Epidermal melanocyte (primary cell): ENCODE measurements around the gene GFOD1.
"Not testable (repeated sequence)": the region's sequence is repeated elsewhere in the genome, so short reads cannot be mapped to it uniquely, and the experiment has no call there.

Experiments used
- DNase-seq: peaks from one replicate; pipeline ENCODE4 v3.0.0; 2011; ENCODE audit warnings: low spot score; ENCODE audit not compliant: insufficient read length

GFOD1 gene

DNA sequence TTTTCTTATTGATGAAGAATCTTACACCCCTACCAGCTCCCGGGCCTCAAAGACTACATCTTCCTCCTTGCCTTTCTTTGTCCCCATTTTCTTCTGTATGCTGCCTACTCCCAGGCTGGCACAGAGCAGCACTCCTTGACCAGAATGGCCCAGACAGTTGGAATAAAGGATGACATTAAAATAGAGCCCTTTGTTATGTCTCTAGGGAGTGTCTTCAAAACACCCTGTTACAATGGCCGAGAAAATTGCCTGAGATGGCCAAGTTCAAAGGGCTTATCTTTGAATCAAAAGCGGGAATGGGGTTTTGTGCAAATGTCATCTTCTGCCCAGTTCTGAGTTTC lies 80.1 kb downstream of the GFOD1 start:
- DNase-seq: no peak

DNA sequence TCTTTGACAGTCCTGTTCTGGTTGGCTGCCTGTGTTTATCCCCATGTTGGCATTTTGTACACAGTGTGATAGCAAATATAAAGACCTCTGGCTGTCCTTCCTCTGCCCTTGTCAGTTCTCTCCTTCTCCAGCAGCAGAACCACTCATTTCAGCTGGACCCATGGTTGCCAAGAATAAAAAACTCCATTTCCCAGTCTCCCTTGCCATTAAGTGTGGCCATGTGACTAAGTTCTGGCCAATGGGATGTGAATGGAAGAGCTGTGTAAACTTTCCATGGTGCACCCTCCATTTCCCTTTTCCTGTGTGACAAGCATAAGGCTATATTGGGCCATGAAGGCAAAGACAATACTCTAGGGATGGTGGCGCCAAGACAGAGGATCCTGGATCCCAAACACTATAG lies 80.6 kb downstream of the GFOD1 start:
- no peak for DNase-seq

DNA sequence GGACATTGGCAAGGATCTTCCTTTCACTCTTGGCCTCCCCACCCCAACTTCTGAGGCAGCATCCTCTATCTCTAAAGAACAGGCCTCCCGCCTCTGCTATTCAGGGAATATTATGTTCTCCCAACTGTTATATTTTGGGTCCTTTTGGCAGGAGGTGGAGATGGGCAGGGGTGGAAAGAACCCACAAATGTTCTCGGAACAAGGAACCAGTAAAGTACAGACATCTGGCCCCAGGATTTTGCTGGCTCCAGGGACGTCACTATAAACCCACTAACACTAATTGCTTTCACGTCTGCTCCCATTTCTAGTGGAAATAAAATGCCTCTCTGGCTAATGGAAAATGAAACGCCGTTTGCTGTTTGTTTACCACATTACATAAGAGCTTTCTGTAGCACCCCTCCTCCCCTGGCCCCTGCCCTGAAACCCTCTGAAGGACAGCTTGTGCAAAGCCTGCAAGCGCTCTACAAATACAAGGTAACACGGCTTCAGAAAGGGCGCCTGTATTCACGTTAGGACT lies 81.4 kb downstream of the GFOD1 start:
- no peak for DNase-seq

DNA sequence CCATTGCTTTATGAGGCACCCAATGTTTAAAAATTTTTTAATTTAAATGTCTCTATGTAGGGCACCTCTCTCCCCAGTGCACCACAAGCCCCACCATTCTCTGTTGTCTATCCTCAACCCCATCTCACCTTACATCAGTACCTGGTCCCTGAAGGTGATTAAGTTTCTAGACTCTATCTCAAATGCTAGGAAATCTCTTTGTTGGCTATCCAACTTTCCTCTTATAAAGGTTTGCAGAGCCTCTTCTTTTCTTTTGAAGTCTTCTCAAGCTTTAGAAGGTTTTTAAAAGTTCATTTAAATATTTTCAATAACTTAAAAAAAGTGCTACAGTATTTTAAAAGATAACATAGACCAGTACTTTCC lies 82.5 kb downstream of the GFOD1 start:
- DNase-seq: no peak

DNA sequence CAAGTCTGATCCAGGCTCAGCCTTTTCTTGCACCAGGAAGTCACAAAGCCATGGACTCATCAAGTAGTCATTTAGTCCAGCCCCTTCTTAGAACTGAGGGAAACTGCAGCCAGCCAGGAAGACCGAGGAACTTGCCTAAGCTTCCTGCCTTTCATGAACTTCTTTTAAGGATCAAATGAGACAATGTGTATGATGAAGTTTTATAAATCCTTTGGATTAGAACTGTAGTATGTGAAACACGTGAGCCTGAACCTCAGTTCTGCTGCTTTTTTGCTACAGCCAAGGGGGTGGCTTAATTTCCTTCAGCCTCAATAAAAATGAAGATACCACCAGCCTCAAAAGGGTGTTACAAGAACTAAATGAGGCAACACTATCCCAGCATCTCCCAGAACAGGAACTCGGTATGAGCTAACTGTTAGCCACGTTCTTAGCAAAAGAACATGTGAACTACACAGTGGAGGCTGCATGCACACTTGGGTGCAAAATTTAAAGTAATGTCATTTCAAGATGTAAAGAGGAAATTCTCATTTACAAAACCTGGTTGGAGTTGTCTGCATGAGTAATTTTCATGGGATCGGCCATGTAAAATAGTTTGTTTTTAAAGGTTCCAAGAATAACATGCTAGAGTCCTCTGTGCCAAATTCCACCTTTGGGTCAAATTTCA lies 83.0 kb downstream of the GFOD1 start:
- no peak for DNase-seq

DNA sequence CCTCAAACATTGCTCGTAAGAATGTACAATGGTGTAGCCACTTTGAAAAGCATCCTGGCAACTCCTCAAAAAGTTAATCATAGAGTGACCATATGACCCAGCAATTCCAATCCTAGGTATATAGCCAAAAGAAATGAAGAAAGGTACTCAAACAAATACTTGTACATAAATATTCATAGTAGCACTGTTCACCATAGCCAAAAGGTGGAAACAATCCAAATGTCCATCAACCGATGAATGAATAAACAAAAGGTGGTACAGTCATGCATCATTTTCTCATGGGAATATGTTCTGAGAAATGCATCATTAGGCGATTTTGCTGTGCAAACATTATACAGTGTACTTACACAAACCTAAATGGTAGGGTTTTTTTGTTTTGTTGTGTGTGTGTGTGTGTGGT lies 84.7 kb downstream of the GFOD1 start:
- DNase-seq: no peak

DNA sequence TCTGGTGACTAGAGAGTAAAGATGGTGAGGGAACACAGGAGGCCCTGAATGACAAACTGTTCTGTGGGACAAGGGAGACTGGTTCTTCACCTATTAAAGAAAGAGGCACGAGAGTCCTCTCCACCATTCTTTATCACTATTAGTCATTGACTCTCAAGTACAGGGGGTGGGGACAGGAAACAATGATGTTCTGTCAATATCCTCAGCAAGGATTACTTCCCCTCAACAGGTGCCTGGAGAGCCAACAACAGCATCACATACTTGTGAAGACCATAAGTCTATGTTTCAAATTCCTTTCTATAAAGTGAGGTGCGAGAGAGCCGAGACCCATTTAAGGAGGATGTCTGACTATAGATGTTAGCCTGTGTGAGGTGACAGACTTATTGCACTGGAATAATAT lies 86.6 kb downstream of the GFOD1 start:
- no peak for DNase-seq

DNA sequence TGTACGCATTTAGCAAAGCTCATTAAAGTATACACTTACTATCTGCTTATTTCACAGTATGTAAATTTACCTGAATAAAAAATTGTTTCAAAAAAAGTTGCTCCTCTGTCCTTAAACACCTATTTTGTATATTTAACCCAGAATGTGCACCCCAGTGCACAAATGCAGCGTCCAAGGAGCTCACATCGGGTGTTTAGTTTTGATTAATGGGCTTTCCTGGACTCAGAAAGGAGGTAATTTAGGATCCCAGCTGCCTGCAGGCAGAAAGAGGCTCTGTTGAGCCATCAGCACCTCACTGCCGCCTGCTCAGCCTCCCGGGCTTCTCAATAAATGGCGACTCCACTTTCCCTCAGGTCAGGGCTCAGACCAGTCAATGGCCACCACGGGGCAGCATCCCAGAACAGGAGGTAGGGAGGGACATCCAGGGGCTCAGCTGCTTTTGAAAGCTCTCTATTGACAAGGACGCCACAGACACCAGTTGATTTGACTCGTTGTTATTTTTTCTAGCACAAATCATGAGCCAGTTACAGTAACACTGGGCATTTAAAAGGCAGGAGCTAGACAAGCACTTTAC lies 88.9 kb downstream of the GFOD1 start:
- DNase-seq: no peak

DNA sequence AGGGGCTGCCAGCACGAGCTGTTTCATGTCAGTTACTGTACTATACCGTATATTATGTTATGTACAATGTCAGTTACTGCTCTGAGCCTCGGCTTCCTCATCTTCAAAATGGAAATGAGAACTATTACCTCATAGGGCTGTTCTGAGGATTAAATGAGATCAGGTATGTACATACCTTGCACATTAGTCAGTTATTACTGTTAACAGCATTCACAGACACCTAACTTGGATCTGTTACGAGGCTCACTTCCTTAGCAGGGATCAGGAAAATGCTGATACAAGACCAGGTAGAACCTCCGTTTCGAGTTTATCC lies 89.4 kb downstream of the GFOD1 start:
- DNase-seq: no peak

DNA sequence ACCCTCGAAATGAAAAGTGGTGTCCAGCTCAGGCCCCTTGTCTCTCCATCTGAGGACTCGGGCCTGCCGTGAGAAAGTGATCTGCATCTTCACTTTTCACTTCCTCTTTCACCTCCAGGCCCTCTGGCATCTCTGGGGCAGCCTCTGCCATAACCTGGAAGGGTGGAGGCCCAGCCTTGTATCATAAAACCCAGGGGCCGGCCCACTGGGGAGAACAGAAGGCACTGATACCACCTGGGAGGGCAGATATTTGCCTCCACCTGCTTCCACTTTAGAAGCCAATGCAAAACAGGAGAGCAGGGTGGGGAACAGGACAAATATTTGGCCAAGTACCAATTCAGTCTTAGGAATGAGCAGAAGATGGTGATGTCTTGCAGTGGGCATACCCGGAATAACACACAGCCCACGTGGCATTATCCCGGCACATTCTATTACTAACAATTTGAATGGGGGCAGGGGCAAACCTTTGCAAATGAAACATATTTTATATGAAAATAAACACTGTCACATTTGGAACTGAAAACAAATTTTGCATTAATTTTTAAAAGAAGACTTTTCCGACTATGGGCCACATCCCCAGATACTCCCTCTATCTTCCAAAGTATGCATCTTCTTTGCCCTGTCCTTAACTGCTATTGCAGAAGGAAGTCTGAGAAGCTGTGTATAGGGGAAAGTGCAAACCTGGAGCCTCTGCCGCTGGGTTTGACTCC lies 89.9 kb downstream of the GFOD1 start:
- DNase-seq: no peak

DNA sequence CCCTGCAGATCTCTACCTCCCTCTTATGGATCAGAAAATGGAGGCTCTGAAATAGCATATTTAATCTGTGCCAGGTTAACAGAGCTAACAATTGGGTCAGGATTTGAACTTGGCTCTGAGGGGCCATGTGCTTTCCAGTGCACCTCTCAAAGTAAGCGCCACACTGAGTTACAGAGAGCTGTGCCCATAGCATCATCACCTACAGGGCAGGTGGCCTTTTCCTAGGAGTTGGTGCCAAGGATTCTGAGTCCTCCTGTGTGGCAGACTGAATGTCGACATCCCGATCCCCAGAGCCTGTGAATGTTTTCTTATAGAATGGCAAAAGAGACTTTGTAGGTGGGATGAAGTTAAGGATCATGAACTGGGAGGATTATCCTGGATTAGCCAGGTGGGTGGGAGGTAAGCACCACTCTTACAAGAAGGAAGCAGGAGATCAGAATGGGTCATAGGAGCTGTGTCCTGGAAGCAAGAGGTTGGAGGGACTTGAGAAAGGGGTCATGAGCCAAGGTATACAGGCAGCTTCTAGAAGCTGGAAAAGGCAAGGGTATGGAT lies 91.1 kb downstream of the GFOD1 start:
- no peak for DNase-seq

DNA sequence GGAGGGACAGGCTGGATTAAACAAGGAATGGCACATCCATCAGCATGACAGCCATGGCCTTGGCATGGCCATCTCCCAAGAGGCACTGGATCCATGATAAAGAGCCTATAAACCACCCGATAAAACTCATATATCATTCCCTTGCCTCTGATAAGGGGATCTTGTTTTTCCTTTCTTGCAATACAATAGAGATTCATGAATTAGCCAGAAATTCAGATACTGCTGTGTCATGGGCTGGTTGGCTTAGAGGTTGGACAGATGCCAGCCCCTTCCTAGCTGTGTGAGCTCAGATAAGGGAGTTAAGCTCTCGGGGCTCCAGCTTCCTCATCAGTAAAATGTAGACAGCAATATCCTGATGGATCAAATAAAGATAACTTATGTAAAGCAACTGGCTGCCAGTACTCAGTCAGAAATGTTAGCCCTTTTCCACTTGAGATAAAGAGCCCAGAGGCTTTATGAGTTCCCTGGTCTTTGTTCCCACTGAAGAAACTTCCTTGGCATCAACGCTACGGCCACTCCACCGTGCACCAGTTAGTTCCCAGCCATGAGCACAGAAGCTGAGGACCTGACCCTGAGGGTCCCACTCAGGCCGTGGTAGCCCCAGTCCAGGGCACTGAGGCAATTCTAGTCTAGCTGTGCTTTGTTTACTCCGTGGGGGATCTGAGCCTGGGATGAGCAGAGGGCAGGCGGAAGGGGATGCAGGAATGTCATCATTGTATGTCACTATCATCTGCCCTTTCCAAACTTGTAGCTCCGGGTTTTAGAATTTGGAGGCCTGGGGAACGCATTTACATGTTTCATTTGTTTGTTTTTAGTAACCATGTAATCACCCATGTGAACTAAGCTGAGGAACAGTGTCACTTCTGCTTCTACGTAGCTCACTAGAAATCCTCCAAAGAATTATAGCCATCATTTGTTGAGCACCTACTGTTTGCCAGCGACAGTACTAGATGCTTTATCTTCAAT lies 91.8 kb downstream of the GFOD1 start:
- DNase-seq: no peak

DNA sequence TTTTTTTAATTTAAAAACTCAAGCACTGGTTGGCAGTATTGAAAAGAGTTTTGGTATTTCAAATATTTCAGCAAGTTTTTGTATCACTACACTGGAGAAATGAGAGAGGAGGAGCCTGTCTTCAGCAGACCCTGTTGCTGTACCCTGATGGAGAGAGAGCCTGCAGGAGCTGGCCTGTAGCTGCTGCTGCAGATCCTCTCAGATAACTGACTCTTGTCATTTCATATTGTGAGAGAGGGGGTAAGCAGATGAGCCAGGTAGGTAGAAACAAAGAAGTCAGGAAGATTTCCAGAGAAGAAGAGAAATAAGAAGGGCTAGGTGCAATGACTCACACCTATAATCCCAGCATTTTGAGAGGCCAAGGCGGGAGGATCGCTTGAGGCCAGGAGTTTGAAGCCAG lies 94.9 kb downstream of the GFOD1 start:
- DNase-seq: no peak

DNA sequence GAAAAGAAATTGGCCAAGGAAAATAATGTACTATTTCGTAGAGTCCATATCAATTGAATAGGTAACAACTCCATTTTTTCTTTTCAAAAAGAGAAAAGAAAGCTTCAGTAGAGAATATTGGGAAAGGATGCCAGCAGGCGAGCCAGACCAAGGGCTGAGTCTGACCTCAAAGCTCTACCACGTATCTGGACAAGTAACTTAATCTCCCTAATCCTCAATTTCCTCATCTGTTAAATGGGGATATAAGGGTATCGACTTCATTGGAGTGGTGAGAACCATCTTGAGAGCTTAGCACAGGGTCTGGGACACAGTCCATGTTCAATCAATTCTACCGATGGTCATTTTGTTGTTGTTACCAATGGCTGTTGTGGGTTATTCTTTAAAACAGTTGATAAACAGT lies 95.9 kb downstream of the GFOD1 start:
- DNase-seq: no peak

DNA sequence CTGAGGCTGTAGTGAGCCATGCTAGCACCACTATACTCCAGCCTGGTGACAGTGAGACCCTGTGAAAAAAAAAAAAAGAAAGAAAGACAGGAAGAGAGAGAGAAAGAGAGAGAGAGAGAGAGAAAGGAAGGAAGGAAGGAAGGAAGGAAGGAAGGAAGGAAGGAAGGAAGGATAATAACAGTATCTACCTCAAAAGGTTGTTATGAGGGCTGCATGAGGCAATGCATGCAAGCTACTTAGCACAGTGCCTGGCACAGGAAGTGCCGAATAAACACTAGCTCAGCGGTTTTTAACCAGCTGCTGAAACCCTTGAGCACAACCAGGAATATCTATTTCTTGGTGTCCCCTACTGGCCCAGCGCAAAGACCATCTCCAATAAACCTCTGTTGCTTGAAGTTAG lies 96.7 kb downstream of the GFOD1 start:
- DNase-seq: no peak

DNA sequence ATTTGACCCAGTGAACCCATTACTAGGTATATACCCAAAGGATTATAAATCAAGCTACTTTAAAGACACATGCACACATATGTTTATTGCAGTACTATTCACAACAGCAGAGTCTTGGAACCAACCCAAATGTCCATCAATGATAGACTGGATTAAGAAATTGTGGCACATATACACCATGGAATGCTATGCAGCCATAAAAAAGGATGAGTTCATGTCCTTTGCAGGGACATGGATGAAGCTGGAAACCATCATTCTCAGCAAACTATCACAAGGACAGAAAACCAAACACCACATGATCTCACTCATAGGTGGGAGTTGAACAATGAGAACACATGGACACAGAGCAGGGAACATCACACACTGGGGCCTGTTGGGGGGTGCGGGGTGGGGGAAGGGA lies 98.2 kb downstream of the GFOD1 start:
- DNase-seq: not testable (repeated sequence)

DNA sequence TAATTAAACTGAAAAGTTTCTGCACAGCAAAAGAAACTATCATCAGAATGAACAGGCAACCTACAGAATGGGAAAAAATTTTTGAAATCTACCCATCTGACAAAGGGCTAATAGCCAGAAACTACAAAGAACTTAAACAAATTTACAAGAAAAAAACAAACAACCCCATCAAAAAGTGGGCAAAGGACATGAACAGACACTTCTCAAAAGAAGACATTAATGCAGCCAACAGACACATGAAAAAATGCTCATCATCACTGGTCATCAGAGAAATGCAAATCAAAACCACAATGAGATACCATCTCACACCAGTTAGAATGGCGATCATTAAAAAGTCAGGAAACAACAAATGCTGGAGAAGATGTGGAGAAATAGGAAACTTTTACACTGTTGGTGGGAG lies 98.6 kb downstream of the GFOD1 start:
- not testable (repeated sequence) for DNase-seq

DNA sequence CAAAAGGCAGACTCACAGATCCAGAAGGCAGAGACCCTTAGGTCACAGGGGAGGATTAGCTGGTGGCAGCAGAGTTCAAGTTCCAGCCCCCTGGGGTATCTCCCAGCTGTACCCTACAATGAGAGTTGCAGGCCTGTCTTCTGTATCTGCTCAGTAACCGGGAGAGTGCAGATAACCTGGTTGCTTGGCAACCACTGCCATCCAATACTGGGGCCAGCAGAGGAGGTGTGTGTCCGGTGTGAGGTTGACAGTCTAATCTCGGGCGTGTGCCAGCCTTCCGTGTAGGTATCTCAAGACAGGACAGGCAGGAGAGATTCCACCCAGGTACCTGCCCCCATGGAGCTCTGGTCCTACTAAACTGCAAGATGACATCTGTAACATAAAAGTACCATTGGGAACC lies 102.4 kb downstream of the GFOD1 start:
- DNase-seq: no peak

DNA sequence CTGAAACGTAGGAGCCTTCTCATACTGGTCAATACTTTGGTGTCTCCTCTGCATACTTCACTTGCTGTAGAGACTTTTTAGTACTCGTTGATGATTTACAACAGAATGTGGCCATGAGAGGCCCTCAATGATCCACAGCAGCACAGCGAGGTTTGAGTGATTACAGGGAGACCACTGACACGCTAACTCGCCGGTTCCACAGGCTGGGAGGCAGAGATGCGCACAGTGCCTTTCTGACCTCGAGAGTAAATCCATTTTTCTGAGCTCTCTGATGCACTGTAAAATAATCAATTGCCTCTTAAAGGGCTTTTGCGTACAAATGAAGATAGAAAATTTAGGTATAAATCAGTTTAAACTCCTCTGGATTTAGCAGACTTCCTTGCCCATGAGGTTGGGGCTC lies 102.9 kb downstream of the GFOD1 start:
- DNase-seq: no peak

DNA sequence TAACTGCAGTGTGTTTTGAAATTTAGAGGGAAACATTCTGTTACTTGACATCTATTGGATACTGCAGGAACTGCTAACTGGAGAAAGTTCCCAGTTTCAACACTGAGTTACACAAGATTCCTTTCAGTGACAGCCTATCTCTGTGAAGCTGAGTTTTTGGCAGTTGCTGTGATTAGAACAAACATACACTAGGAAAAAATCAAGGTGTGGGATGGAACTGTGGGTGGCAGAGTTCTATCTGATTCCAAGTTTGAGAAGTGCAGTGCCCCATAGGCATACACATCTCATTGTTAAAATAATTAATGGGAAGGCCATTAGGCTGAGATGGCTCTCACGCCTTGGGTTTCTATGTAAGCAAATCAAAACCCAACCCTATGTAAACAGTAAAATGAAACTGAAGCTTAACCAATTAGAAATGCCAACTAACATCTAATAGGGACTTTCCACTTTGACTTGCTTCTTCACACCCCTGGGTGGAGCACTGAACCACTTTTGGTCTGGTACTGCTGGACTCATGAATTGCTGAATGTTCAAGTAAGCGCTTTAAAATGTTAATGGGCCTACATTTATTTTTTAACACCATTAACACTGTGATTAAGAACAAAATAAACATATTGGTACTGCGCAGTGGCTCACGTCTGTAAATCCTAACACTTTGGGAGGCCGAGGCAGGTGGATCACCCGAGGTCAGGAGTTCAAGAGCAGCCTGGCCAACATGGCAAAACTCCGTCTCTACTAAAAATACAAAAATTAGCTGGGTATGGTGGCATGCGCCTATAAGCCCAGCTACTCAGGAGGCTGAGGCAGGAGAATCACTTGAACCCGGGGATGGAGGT lies 103.9 kb downstream of the GFOD1 start:
- no peak for DNase-seq

DNA sequence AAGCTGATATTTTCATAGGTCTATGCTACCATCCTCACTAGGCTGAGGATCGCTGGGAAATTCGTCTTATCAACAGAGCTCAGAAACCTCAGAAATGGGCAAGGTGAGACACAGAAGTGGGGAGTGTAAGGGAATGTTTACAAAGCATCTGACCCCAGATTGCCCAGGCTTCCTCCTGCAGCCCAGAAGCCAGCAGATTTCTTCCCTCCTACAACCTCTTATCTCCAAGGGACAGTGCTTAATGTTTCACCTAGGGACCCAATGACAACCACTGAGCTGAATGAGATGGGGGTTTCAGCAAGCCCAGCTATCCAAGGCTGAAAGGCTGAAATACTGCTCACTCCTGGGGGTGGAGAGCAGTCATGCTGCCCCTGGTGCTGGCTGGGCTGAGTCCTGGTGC lies 106.6 kb downstream of the GFOD1 start:
- no peak for DNase-seq
